IPS-20b (cell line): ENCODE results near the gene GALNTL6.
"Not testable (repeated sequence)": the region's sequence is repeated elsewhere in the genome, so short reads cannot be mapped to it uniquely, and the experiment has no call there.

Experiments
- H3K27ac ChIP-seq: one replicate; pipeline ENCODE4 v1.5.1; 2013; ENCODE audit warnings: low read length
- H3K27me3 ChIP-seq: 2 replicates; pipeline ENCODE4 v1.6.1; 2013; ENCODE audit warnings: mild to moderate bottlenecking, low read length, inconsistent platforms; ENCODE audit not compliant: insufficient read depth
- H3K36me3 ChIP-seq: 2 replicates; pipeline ENCODE4 v1.6.1; 2013; ENCODE audit warnings: low read depth, mild to moderate bottlenecking, inconsistent platforms, low read length, moderate library complexity; ENCODE audit not compliant: insufficient read depth
- H3K4me1 ChIP-seq: 2 replicates; pipeline ENCODE4 v1.6.1; 2013; ENCODE audit warnings: mild to moderate bottlenecking, control low read depth, inconsistent platforms, low read length, moderate library complexity; ENCODE audit not compliant: insufficient read depth
- H3K4me3 ChIP-seq: 2 replicates; pipeline ENCODE4 v1.5.1; 2013; ENCODE audit warnings: mild to moderate bottlenecking, low read length, inconsistent platforms
- H3K9ac ChIP-seq: 2 replicates; pipeline ENCODE4 v1.6.1; 2013; ENCODE audit warnings: low read depth, mild to moderate bottlenecking, inconsistent platforms, low read length, moderate library complexity
- H3K9me3 ChIP-seq: 2 replicates; pipeline ENCODE4 v1.6.1; 2013; ENCODE audit warnings: mild to moderate bottlenecking, low read depth, low read length, inconsistent platforms; ENCODE audit not compliant: insufficient read depth

The GALNTL6 gene

DNA sequence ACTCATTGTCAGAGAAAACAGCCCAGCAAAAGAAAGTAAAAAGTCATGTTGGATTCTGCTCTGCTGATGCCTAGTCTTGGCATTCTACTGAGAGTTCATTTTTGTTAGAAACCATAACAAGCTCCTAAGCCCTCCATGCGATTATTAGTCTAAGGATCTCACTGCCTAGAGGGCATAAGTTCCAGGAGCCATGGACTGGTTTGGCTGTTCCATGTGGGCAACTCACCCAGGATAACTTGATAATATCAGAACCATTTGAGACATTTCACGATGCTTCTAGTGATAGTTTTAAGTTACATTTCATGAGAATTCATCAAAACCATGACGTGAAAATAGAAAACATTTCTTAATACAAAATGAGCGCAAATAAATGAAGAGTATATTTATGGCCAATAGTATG, 978.6 kb downstream of the GALNTL6 start:
- H3K9me3 ChIP-seq, result no peaks in the 10 kb centered on the region
- H3K36me3 ChIP-seq, result no peaks in the 10 kb centered on the region
- H3K9ac ChIP-seq, result no peak overlapping the region
- H3K4me1 ChIP-seq, result no peaks in the 10 kb centered on the region
- no peaks in the 10 kb centered on the region for H3K27me3 ChIP-seq
- no peak overlapping the region for H3K4me3 ChIP-seq
- no peak overlapping the region for H3K27ac ChIP-seq

DNA sequence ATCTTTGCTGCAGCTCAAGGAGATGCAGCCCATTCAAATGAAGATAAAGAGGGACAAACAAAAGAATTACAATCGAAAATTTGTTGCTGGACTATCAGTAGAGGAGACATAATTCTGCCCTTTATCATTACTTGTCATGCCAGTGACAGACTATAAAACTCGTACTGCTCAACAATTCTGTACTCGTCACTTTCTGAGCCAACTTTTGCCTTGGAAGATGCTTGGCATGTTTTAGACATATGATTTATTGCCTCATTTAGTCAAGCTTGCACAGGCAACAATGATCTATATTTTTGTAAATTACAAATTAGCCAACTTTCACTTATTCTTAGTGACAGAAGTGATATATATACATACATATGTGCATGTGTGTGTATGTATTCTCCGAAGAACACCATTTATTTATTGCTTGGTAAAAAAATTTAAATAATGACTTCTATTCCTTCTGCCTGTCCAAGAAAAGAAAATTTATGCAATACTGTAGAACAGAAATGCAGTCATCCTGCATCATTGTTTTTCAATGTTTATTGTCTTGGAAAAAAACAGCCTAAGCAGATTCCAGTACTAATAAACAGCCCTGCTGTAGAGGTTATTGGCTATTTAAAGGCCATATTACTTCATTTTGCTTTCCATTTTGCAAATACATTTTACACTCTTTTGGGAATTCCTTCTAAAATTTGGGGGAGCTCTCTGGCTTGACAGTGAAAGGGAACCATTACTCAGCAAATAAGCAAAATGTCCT, 980.5 kb downstream of the GALNTL6 start:
- Histone ChIP-seq H3K27ac (no peak overlapping the region), H3K4me1 (no peaks in the 10 kb centered on the region), H3K4me3 (no peak overlapping the region), H3K36me3 (no peaks in the 10 kb centered on the region), H3K27me3 (no peaks in the 10 kb centered on the region), H3K9me3 (no peaks in the 10 kb centered on the region), H3K9ac (no peak overlapping the region)

DNA sequence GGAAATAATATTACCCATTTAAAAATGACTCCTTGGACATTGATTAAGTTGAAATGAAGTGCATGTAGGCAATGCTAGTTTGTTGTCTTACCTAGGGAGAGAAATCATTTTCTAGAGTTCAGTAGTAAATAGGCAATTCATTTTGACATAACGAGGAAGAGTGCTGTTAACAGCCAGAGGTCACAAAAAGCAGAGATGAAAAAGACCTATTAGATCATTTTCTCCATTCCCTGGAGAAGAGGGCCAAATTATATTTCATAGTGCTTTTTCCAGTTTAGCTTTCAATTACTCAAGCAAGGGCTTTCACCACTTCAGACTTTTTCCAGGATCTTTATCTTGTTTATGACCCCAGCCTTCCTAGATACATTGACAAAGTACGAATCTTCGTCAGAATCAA, 981.1 kb downstream of the GALNTL6 start:
- Histone ChIP-seq H3K9ac (no peak overlapping the region), H3K36me3 (no peaks in the 10 kb centered on the region), H3K4me3 (no peak overlapping the region), H3K27me3 (no peaks in the 10 kb centered on the region), H3K4me1 (no peaks in the 10 kb centered on the region), H3K9me3 (no peaks in the 10 kb centered on the region), H3K27ac (no peak overlapping the region)

DNA sequence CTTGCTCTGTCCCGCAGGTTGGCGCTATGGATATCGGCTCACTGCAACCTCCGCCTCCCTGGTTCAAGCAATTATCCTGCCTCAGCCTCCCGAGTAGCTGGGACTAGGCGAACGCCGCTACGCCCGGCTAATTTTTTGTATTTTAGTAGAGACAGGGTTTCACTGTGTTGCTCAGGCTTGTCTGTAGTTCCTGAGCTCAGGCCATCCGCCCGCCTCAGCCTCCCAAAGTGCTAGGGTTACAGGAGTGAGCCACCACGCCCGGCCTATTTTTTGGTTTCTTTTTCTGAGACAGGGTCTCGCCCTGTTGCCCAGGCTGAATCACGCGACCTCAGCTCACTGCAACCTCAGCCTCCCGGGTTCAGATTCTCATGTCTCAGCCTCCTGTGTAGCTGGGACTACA, 984.1 kb downstream of the GALNTL6 start:
- H3K4me3 ChIP-seq, H3K9ac ChIP-seq, H3K36me3 ChIP-seq, H3K9me3 ChIP-seq, H3K27ac ChIP-seq, H3K27me3 ChIP-seq, H3K4me1 ChIP-seq: not testable (repeated sequence)

DNA sequence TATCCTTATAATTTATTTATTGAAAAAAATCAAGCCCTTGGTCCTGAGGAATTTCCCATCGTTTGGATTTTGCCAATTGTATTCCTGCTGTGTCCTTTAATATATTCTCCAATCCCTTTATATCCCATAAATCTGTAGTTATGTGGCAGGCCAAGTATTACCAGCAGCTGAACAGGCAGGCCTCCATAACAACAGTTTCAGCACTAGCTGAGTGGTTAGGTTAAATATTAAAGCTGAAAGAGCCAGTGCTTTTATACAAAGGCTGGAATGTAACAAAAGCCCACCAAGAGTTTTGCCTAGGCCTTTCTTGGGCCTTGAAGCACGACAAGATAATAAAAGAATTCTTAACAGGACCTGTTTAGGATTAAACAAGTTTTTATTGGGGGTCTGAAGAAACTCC, 988.8 kb downstream of the GALNTL6 start:
- no peaks in the 10 kb centered on the region for H3K9me3 ChIP-seq
- H3K4me1 ChIP-seq, result no peaks in the 10 kb centered on the region; the same call in 1 of the 2 replicates
- no peaks in the 10 kb centered on the region for H3K27me3 ChIP-seq
- no peak overlapping the region for H3K27ac ChIP-seq
- no peak overlapping the region for H3K4me3 ChIP-seq
- no peak overlapping the region for H3K9ac ChIP-seq
- H3K36me3 ChIP-seq, result no peaks in the 10 kb centered on the region

DNA sequence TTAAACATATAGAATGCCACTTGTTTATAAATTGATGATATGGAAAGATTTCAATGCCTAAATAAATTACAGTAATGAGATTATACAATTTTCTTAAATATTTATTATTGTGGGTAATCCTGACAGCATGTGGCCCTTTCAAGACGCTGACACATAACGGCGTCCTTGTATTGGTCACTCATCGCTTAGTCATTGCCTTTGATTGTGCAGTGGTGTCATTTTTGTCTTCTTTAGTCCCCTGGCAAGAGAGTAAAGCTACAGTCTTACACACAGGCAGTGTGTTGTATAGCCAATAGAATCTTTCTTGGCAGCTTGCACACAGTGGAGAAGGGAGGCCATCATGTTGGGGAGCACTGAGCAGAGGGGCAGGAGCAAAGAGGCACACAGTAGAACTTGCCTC, 993.6 kb downstream of the GALNTL6 start:
- H3K9me3 ChIP-seq, result no peaks in the 10 kb centered on the region
- no peak overlapping the region for H3K27ac ChIP-seq
- no peaks in the 10 kb centered on the region for H3K27me3 ChIP-seq
- no peak overlapping the region for H3K4me3 ChIP-seq
- H3K9ac ChIP-seq, result no peak overlapping the region
- peaks cover 19% of the 10 kb centered on the region for H3K4me1 ChIP-seq
- H3K36me3 ChIP-seq, result no peaks in the 10 kb centered on the region

DNA sequence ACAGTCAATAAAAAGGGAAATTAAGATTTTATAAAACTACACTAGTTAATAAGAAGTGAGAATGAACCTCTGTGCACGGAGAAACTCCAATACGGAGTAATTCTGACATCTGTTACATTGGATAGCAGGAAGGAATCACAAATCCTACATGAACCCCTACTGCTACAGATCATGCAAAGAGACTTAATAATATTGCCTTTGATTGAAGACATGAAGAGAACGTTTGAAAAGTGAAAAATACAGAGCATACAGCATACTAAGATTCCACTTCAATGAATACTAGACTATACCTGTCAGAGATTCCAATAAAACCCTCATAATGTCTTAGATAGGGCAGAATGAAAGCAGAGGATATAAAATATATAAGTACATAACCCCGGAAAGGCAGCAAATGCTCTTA, 995.0 kb downstream of the GALNTL6 start:
- H3K9ac ChIP-seq, result no peak overlapping the region
- H3K27me3 ChIP-seq, result no peaks in the 10 kb centered on the region
- H3K27ac ChIP-seq, result no peak overlapping the region
- H3K4me1 ChIP-seq, result peaks cover 19% of the 10 kb centered on the region
- H3K4me3 ChIP-seq, result no peak overlapping the region
- no peaks in the 10 kb centered on the region for H3K9me3 ChIP-seq
- H3K36me3 ChIP-seq, result no peaks in the 10 kb centered on the region

DNA sequence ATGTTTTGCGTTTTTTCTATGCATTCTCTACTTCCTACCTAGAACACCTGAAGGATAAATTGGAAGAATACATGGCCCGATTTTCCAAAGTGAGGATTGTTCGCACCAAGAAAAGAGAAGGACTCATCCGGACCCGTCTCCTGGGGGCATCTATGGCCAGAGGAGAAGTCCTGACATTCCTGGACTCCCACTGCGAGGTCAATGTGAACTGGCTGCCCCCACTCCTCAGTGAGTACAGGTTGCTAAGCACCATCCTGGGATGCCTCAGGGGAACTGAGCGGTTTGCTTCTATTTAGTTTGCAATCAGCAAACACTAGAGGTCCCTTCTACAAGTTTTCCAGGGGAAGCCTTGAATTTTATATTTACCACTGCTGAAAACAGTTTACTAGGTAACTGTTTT, 996.1 kb downstream of the GALNTL6 start:
- Histone ChIP-seq H3K27me3 (no peaks in the 10 kb centered on the region), H3K9ac (no peak overlapping the region), H3K9me3 (no peaks in the 10 kb centered on the region), H3K36me3 (no peaks in the 10 kb centered on the region), H3K4me3 (peak overlapping the region; percentile 57), H3K27ac (no peak overlapping the region), H3K4me1 (peaks cover 19% of the 10 kb centered on the region)

DNA sequence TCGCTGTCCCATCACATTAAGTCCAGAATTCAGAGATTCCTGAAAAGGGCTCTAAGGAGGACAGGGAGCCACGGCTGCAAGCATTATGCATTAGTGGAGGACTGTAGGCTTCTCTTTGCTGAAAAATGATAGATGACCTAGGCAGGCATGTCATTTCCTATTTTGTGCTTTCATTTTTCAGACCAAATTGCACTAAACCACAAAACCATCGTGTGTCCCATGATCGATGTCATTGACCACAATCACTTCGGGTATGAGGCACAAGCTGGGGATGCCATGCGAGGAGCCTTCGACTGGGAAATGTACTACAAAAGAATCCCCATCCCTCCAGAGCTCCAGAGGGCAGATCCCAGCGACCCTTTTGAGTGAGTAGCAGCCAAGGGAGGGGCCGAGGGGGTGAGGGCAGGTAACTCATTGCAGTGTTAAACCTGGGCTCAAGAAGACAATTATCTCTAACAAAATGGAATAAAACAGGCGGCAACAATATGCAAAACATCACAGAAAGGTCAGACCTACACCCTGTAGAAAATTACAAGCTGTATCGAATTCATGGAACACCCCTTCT, 1000.2 kb downstream of the GALNTL6 start:
- H3K36me3 ChIP-seq, result no peaks in the 10 kb centered on the region
- H3K27me3 ChIP-seq, result no peaks in the 10 kb centered on the region
- H3K4me1 ChIP-seq, result peaks cover 19% of the 10 kb centered on the region
- H3K9ac ChIP-seq, result no peak overlapping the region
- no peaks in the 10 kb centered on the region for H3K9me3 ChIP-seq
- H3K4me3 ChIP-seq, result no peak overlapping the region
- H3K27ac ChIP-seq, result no peak overlapping the region

DNA sequence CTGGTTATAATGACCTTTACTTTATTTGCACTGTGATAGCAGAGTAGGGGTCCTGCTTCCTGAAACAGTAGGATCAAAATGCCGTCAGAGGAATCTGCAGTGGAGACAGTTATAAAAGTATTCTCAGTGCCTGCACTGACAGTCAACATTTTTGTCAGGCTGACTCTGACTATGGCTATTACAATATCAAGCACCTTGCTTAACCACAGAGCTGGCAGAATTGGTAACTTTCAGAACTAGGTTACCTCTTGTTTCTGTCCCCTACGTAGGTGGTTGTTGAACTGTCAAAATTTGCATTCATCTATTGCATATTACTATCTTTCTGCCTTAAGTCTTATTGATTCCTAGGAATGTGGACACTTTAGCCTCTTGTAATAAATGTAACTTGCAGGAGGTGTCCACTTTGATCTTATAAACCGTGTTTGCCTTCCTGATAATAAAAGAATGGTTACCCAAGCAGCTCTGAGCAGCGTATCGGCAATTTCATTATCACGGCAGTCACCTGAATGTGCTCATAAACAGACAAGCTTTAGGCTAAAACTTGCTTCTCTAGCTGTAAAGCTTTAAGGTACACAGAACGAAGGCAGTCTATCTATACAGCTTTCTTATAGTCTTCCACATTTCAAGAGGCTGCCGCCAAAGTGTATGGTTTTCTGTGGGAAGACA, 1002.4 kb downstream of the GALNTL6 start:
- Histone ChIP-seq H3K4me3 (no peak overlapping the region), H3K9ac (no peak overlapping the region), H3K36me3 (no peaks in the 10 kb centered on the region), H3K9me3 (no peaks in the 10 kb centered on the region), H3K27me3 (no peaks in the 10 kb centered on the region), H3K4me1 (peaks cover under 1% of the 10 kb centered on the region; the same call in 1 of the 2 replicates), H3K27ac (no peak overlapping the region)

DNA sequence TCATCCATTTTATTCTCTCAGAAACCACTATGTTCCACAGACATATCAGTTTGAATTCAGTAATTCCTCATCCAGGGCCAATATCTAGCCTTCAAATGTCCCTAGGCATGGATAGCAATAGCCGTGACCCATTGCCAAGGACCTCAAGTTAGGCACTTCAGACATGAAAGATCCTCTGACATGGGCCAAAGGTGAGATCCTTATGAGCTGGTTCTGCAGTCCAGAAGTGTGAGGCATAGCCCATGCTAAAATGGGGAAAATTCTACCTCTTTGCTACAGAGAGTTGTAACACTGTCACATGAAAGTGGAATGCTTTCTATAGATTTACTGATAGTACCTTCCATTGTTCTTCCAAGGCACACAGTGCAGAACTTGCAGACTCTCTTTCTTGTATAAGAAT, 1005.7 kb downstream of the GALNTL6 start:
- H3K4me1 ChIP-seq, result no peaks in the 10 kb centered on the region
- H3K9me3 ChIP-seq, result no peaks in the 10 kb centered on the region
- no peaks in the 10 kb centered on the region for H3K36me3 ChIP-seq
- H3K9ac ChIP-seq, result no peak overlapping the region
- no peak overlapping the region for H3K4me3 ChIP-seq
- H3K27ac ChIP-seq, result no peak overlapping the region
- no peaks in the 10 kb centered on the region for H3K27me3 ChIP-seq

DNA sequence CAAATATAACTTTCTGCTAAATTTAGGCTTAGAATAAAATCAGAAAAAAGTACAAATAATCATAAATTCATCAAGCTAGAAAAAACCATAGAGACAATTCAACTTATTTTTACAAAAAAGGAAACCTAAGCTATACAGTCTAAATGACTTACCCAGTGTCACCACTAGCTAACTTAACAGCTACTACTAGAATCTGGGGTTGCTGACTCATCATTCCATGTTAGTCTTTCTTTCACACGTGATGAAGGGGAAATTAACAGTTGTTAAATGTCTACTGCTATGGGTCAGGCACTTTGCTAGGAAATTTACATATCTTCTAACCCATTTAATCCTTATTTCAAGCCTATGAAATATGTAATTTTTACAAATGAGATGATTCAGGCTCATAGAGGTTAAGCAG, 1006.1 kb downstream of the GALNTL6 start:
- H3K9ac ChIP-seq, result no peak overlapping the region
- H3K27ac ChIP-seq, result no peak overlapping the region
- H3K9me3 ChIP-seq, result no peaks in the 10 kb centered on the region
- H3K4me1 ChIP-seq, result no peaks in the 10 kb centered on the region
- H3K36me3 ChIP-seq, result no peaks in the 10 kb centered on the region
- no peak overlapping the region for H3K4me3 ChIP-seq
- no peaks in the 10 kb centered on the region for H3K27me3 ChIP-seq
